ENCODE results near the gene ADGRL1.

Gene ADGRL1

DNA sequence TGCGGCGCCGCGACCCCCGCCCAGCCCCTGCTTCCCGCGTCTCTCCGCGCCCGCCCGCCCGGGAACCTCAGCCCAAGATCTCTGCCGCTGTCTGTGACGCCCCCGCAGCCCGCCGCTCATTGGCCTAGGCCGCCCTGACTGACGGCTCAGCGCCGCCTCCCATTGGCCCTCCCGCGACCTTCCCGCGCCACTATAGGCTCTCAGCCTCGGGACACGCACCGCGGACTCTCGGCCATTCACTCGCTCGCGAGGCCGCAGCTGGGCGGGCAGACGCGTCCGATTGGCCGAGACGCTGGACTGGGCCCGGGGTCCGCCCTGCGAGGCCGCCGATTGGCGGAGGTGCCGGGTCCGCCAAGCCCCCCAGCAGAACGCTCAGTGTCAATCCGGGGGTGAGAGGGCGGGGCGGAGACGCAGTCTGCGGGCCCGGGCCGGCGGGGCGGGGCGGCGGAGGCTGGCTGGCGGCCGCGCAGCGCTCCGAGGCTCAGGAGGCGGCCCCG, 88.3 kb downstream of the ADGRL1 start, which contains the start of gene PRKACA:
TSS of gene PRKACA (minus strand) at position 95 of the 497 bp plus-strand sequence. CDS start 215 bp downstream, outside the sequence.
- H3K4me1 ChIP-seq (ENCODE audit: control insufficient read depth in 2 of 2, insufficient read depth in 1 of 2, low read depth in 1 of 2, low read length in 2 of 2) = peaks cover 12 to 35% of the 10 kb centered on the region in 2 donors
- peak within 1 kb of the TSS; percentile 89 for H4K8ac ChIP-seq (ENCODE audit: low read depth, low read length)
- peak within 1 kb of the TSS; percentile 94 for H2BK5ac ChIP-seq (ENCODE audit: low read length)
- peak within 1 kb of the TSS; percentile 82 to 91 for H3K4me3 ChIP-seq (ENCODE audit: low read length in 2 of 2)
- WGBS, 2 donors (ENCODE audit: extremely low coverage in 2 of 2, insufficient read length in 2 of 2, insufficient replicate concordance in 1 of 2) = no CpG with 5 or more reads among the region's 67 CpGs
- peak within 1 kb of the TSS; percentile 56 for H4K91ac ChIP-seq (ENCODE audit: low read depth, low read length, poor library complexity)
- H2AK5ac ChIP-seq (ENCODE audit: low read depth, low read length) = peak within 1 kb of the TSS; percentile 99
- H3K18ac ChIP-seq (ENCODE audit: low read length) = peak within 1 kb of the TSS; percentile 95
- H3K4me2 ChIP-seq (ENCODE audit: insufficient read depth, low read length, poor library complexity, severe bottlenecking) = peak within 1 kb of the TSS; percentile 92
- H3K23ac ChIP-seq (ENCODE audit: low read depth, low read length, poor library complexity) = peak within 1 kb of the TSS; percentile 83
- H3K27me3 ChIP-seq (ENCODE audit: control insufficient read depth in 3 of 3, insufficient read depth in 3 of 3, low read depth in 1 of 3, low read length in 3 of 3) = no peaks in the 10 kb centered on the region
- H3K14ac ChIP-seq (ENCODE audit: low read length) = peak within 1 kb of the TSS; percentile 90
- H3K9me3 ChIP-seq (replicated peaks in 1 of 2; ENCODE audit: control insufficient read depth in 2 of 2, insufficient read depth in 1 of 2, low read depth in 1 of 2, low read length in 2 of 2) = no peaks in the 10 kb centered on the region
- H3K36me3 ChIP-seq (replicated peaks in 1 of 2; ENCODE audit: control insufficient read depth in 2 of 2, insufficient read depth in 2 of 2, low read length in 2 of 2) = peaks cover 7 to 33% of the 10 kb centered on the region in 2 donors
- DNase-seq (ENCODE audit: low spot score) = peak; percentile 99
- H2BK15ac ChIP-seq (ENCODE audit: low read length) = no peak within 1 kb of the TSS
- H2BK12ac ChIP-seq (ENCODE audit: low read length) = peak within 1 kb of the TSS; percentile 30
- H2AFZ ChIP-seq (ENCODE audit: low read length) = peak within 1 kb of the TSS; percentile 92
- peak within 1 kb of the TSS; percentile 93 for H3K9ac ChIP-seq (ENCODE audit: low read depth, low read length, poor library complexity)
- H2BK120ac ChIP-seq (ENCODE audit: low read depth, low read length) = peak within 1 kb of the TSS; percentile 39
- peak within 1 kb of the TSS; percentile 95 for H3K27ac ChIP-seq (replicated peaks; ENCODE audit: low read length)
- H3K79me1 ChIP-seq (ENCODE audit: low read depth, low read length) = no peaks in the 10 kb centered on the region
- H3K4ac ChIP-seq (ENCODE audit: low read length) = peak within 1 kb of the TSS; percentile 81

DNA sequence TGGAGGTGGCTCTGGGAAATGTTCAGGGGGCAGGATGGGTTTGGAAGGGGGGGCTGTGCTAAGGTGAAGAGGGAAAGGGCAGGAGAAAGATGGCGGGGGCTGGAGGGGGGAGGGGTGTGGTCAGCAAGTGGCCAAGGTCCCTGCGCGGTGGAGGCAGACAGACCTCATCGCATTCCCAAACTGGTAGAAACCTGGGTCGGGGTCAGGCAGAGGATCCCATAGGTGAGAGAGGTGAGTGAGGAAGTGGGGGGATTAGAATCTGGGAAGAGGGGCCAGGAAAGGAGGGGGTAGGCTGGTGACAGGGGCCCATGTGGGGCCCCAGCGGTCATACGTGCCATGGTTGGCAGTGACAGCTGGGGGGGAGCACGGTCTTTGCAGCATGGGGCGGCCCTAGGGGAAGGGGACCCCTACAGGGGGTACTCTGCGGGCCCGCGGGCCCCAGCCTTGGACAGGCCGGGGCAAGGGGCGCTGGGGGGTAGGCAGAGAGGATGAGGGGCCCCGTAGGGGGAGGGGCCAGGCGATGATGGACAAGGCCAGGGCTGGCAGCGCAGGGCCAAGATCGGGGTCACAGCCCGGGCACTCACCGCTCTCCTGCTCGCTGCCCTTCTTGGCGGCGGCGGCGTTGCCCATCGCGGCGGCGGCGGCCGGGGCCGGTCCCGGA, 88.9 kb downstream of the ADGRL1 start:
- peaks cover 12 to 40% of the 10 kb centered on the region in 2 donors for H3K4me1 ChIP-seq (ENCODE audit: control insufficient read depth in 2 of 2, insufficient read depth in 1 of 2, low read depth in 1 of 2, low read length in 2 of 2)
- H2BK120ac ChIP-seq (ENCODE audit: low read depth, low read length) = no peak overlapping the region
- no peak overlapping the region for H3K27ac ChIP-seq (replicated peaks; ENCODE audit: low read length)
- peak overlapping the region; percentile 77 for H3K18ac ChIP-seq (ENCODE audit: low read length)
- peak overlapping the region; percentile 71 for H2BK5ac ChIP-seq (ENCODE audit: low read length)
- H3K9ac ChIP-seq (ENCODE audit: low read depth, low read length, poor library complexity) = peak overlapping the region; percentile 93
- peak overlapping the region; percentile 92 for H3K4me2 ChIP-seq (ENCODE audit: insufficient read depth, low read length, poor library complexity, severe bottlenecking)
- no peaks in the 10 kb centered on the region for H3K79me1 ChIP-seq (ENCODE audit: low read depth, low read length)
- H2AK5ac ChIP-seq (ENCODE audit: low read depth, low read length) = no peak overlapping the region
- H3K4me3 ChIP-seq (ENCODE audit: low read length in 2 of 2) = peak overlapping the region; percentile 82 to 91
- H4K8ac ChIP-seq (ENCODE audit: low read depth, low read length) = no peak overlapping the region
- no peak overlapping the region for H4K91ac ChIP-seq (ENCODE audit: low read depth, low read length, poor library complexity)
- H3K4ac ChIP-seq (ENCODE audit: low read length) = no peak overlapping the region
- H3K36me3 ChIP-seq (replicated peaks in 1 of 2; ENCODE audit: control insufficient read depth in 2 of 2, insufficient read depth in 2 of 2, low read length in 2 of 2) = peaks cover 7 to 27% of the 10 kb centered on the region in 2 donors
- H2AFZ ChIP-seq (ENCODE audit: low read length) = peak overlapping the region; percentile 57
- WGBS, 2 donors (ENCODE audit: extremely low coverage in 2 of 2, insufficient read length in 2 of 2, insufficient replicate concordance in 1 of 2) = no CpG with 5 or more reads among the region's 33 CpGs
- no peak for DNase-seq (ENCODE audit: low spot score)
- no peaks in the 10 kb centered on the region for H3K9me3 ChIP-seq (replicated peaks in 1 of 2; ENCODE audit: control insufficient read depth in 2 of 2, insufficient read depth in 1 of 2, low read depth in 1 of 2, low read length in 2 of 2)
- no peak overlapping the region for H2BK12ac ChIP-seq (ENCODE audit: low read length)
- no peak overlapping the region for H3K14ac ChIP-seq (ENCODE audit: low read length)
- no peaks in the 10 kb centered on the region for H3K27me3 ChIP-seq (ENCODE audit: control insufficient read depth in 3 of 3, insufficient read depth in 3 of 3, low read depth in 1 of 3, low read length in 3 of 3)
- H3K23ac ChIP-seq (ENCODE audit: low read depth, low read length, poor library complexity) = peak overlapping the region; percentile 81
- H2BK15ac ChIP-seq (ENCODE audit: low read length) = no peak overlapping the region

DNA sequence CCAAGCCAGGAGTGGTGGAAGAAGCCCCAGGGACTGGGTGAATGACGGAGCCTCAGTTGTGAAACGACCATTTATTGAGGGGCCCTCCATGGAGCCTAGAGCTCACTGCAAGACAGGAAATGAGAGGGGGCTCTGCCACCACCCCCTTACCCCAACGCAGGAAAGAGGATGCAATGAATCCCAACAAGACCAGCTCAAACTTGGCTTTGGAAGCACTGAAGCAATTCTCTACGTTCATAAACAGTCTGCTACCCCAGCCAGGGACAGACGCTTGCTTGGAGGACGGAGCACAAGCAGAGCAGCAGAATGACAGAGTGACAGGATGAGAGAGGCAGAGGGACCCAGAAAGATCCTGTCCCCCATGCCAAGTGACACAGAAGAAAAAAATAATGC, 89.4 kb downstream of the ADGRL1 start:
- no peak overlapping the region for H2AFZ ChIP-seq (ENCODE audit: low read length)
- no CpG with 5 or more reads among the region's 6 CpGs for WGBS, 2 donors (ENCODE audit: extremely low coverage in 2 of 2, insufficient read length in 2 of 2, insufficient replicate concordance in 1 of 2)
- H3K18ac ChIP-seq (ENCODE audit: low read length) = no peak overlapping the region
- no peak overlapping the region for H2AK5ac ChIP-seq (ENCODE audit: low read depth, low read length)
- no peak overlapping the region for H3K14ac ChIP-seq (ENCODE audit: low read length)
- H3K4me3 ChIP-seq (ENCODE audit: low read length in 2 of 2) = peak overlapping the region; percentile 82 to 91
- peaks cover 7 to 25% of the 10 kb centered on the region in 2 donors for H3K36me3 ChIP-seq (replicated peaks in 1 of 2; ENCODE audit: control insufficient read depth in 2 of 2, insufficient read depth in 2 of 2, low read length in 2 of 2)
- no peaks in the 10 kb centered on the region for H3K27me3 ChIP-seq (ENCODE audit: control insufficient read depth in 3 of 3, insufficient read depth in 3 of 3, low read depth in 1 of 3, low read length in 3 of 3)
- no peak overlapping the region for H3K23ac ChIP-seq (ENCODE audit: low read depth, low read length, poor library complexity)
- H2BK12ac ChIP-seq (ENCODE audit: low read length) = no peak overlapping the region
- H3K9me3 ChIP-seq (replicated peaks in 1 of 2; ENCODE audit: control insufficient read depth in 2 of 2, insufficient read depth in 1 of 2, low read depth in 1 of 2, low read length in 2 of 2) = no peaks in the 10 kb centered on the region
- no peak overlapping the region for H3K4ac ChIP-seq (ENCODE audit: low read length)
- no peak overlapping the region for H4K91ac ChIP-seq (ENCODE audit: low read depth, low read length, poor library complexity)
- H4K8ac ChIP-seq (ENCODE audit: low read depth, low read length) = no peak overlapping the region
- no peak overlapping the region for H3K27ac ChIP-seq (replicated peaks; ENCODE audit: low read length)
- DNase-seq (ENCODE audit: low spot score) = no peak
- peaks cover 12 to 40% of the 10 kb centered on the region in 2 donors for H3K4me1 ChIP-seq (ENCODE audit: control insufficient read depth in 2 of 2, insufficient read depth in 1 of 2, low read depth in 1 of 2, low read length in 2 of 2)
- peaks cover 2% of the 10 kb centered on the region for H3K79me1 ChIP-seq (ENCODE audit: low read depth, low read length)
- no peak overlapping the region for H2BK15ac ChIP-seq (ENCODE audit: low read length)
- H3K9ac ChIP-seq (ENCODE audit: low read depth, low read length, poor library complexity) = peak overlapping the region; percentile 78
- no peak overlapping the region for H2BK120ac ChIP-seq (ENCODE audit: low read depth, low read length)
- peak overlapping the region; percentile 92 for H3K4me2 ChIP-seq (ENCODE audit: insufficient read depth, low read length, poor library complexity, severe bottlenecking)
- no peak overlapping the region for H2BK5ac ChIP-seq (ENCODE audit: low read length)

DNA sequence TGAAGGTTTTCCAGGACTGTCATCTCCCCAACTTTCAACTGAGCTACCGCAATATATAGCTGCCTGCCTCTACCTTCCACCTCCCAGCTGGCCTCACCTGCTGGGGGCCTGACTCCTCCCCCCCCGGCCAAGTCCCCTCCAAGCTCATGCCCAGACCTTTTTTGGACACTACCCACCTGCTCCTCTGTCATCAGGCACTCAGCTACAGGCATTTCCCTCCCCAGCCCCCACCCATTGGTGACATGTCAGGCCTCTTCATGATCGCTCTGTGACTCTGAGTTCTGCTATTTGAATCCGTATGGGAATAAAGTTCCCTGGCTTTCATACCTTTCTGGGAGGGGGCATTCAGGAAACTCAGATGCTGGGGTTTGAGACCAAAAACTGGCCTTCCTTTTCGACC, 90.2 kb downstream of the ADGRL1 start:
- Histone ChIP-seq H3K4me2 (ENCODE audit: insufficient read depth, low read length, poor library complexity, severe bottlenecking) (no peak overlapping the region), H3K79me1 (ENCODE audit: low read depth, low read length) (peaks cover 2% of the 10 kb centered on the region), H2AFZ (ENCODE audit: low read length) (no peak overlapping the region), H4K91ac (ENCODE audit: low read depth, low read length, poor library complexity) (no peak overlapping the region), H2BK120ac (ENCODE audit: low read depth, low read length) (no peak overlapping the region), H2AK5ac (ENCODE audit: low read depth, low read length) (no peak overlapping the region), H3K27me3 (ENCODE audit: control insufficient read depth in 3 of 3, insufficient read depth in 3 of 3, low read depth in 1 of 3, low read length in 3 of 3) (no peaks in the 10 kb centered on the region), H3K23ac (ENCODE audit: low read depth, low read length, poor library complexity) (no peak overlapping the region), H3K4ac (ENCODE audit: low read length) (no peak overlapping the region), H3K9me3 (replicated peaks in 1 of 2; ENCODE audit: control insufficient read depth in 2 of 2, insufficient read depth in 1 of 2, low read depth in 1 of 2, low read length in 2 of 2) (no peaks in the 10 kb centered on the region), H3K9ac (ENCODE audit: low read depth, low read length, poor library complexity) (no peak overlapping the region), H2BK5ac (ENCODE audit: low read length) (no peak overlapping the region), H3K36me3 (replicated peaks in 1 of 2; ENCODE audit: control insufficient read depth in 2 of 2, insufficient read depth in 2 of 2, low read length in 2 of 2) (peaks cover 4 to 17% of the 10 kb centered on the region in 2 donors), H3K18ac (ENCODE audit: low read length) (no peak overlapping the region), H2BK15ac (ENCODE audit: low read length) (no peak overlapping the region), H3K27ac (replicated peaks; ENCODE audit: low read length) (no peak overlapping the region), H4K8ac (ENCODE audit: low read depth, low read length) (no peak overlapping the region), H3K4me1 (ENCODE audit: control insufficient read depth in 2 of 2, insufficient read depth in 1 of 2, low read depth in 1 of 2, low read length in 2 of 2) (peaks cover 12 to 40% of the 10 kb centered on the region in 2 donors), H3K4me3 (ENCODE audit: low read length in 2 of 2) (peak overlapping the region in 1 of 2 donors; percentile 82), H2BK12ac (ENCODE audit: low read length) (no peak overlapping the region), H3K14ac (ENCODE audit: low read length) (no peak overlapping the region)
- WGBS, 2 donors (ENCODE audit: extremely low coverage in 2 of 2, insufficient read length in 2 of 2, insufficient replicate concordance in 1 of 2) = no CpG with 5 or more reads among the region's 5 CpGs
- DNase-seq (ENCODE audit: low spot score) = no peak
